Renal cortex interstitium (tissue), 15 donors: Measurements from ENCODE around the gene TLR8. TPM values are rescaled to one million over a fixed set of nuclear protein-coding genes. Genes with fewer than 3 reads are reported as not detected.

ENCODE experiments used
- DNase-seq, 11 donors: peaks; one replicate each; pipeline ENCODE4 v3.0.0-alpha.2; 2013; ENCODE audit warnings: low read depth in 9 of 11, low spot score in 4 of 11; ENCODE audit errors: extremely low read depth in 1 of 11
- long read RNA-seq, 16 experiments: transcript quantifications; one replicate each; lab custom pipeline, GENCODE V29; 2026
- polyA plus RNA-seq, 3 donors: library from polyadenylated mRNA; unstranded; fragments of 120-200 nt; gene quantifications; one replicate each; pipeline ENCODE4 v1.2.1, GENCODE V29; 2013; ENCODE audit not compliant: insufficient read length in 3 of 3

The TLR8 gene
- polyA plus RNA-seq, result under 1 TPM; 0.29 to 0.44 (median 0.35) TPM
- long read RNA-seq, donor 1, result 0 reads
- long read RNA-seq, donor 2, result 0 reads
- long read RNA-seq, donor 3, result 0 reads
- long read RNA-seq, donor 4, result 0 reads
- long read RNA-seq, donor 5, result 0 reads
- long read RNA-seq, donor 6, result 0 reads
- long read RNA-seq, donor 7, result 0 reads
- long read RNA-seq, donor 8, result 0 reads
- long read RNA-seq, donor 9, result 0 reads
- long read RNA-seq, donor 10, result 0 reads
- long read RNA-seq, donor 11, result 0 reads
- long read RNA-seq, donor 12, result 0 reads
- long read RNA-seq, donor 13, result 0 reads
- long read RNA-seq, donor 14, result 0 reads
- long read RNA-seq, donor 15, result 0 reads
- long read RNA-seq, donor 16, result 0 reads

DNA sequence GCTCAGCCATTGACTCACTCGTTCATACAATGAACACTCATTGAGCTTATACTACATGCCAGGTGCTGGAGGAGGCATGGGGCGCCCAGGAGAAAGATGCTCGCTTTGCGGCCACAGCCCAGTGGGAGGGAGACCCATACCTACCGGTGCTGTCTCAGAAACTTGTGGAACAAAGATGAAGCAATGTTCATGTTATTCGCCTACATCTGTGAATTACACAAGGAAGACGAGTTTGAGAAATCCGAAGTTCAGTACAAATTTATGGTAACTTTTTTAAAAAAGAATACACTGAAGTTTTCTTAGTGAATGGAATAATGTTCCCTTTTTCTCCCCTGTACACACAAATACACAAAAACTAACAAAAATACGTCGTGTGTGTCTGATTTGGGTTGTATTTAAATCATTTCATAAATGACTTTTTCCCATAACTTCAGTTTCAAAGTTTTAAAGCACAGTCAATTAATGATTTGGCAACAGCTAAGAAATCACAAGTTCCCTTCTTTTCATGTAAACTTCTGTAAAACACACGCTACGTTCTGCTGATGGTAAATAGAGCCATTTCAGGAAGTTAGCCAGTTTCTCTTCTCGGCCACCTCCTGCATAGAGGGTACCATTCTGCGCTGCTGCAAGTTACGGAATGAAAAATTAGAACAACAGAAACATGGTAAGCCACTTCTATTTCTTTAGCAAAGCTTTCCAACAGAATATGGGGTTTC lies at the start of gene TLR8:
TSS of gene TLR8 (plus strand) at position 575 of the 716 bp plus-strand sequence. CDS start at position 662, 87 bp downstream.
- no peak for DNase-seq

DNA sequence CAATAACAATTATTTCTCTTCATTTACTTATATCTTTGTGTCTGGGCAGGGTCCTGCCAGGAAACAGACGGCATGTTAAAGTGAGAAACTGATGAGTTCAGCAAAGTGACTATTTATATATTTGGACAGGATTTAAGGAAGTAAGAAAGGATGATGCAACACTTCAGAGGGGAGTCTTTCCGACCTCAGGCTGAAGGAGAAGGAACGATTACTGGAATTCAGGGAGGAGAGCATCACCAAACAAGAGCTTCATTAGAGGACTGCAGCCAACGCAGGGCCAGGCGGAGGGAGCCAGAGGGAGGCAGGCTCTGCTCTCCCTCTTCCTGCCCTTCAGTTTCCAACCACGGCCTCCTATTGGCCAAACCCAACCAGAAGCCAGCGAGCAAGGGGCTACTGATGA lies 41.1 kb upstream of the TLR8 start:
- DNase-seq, result no peak

DNA sequence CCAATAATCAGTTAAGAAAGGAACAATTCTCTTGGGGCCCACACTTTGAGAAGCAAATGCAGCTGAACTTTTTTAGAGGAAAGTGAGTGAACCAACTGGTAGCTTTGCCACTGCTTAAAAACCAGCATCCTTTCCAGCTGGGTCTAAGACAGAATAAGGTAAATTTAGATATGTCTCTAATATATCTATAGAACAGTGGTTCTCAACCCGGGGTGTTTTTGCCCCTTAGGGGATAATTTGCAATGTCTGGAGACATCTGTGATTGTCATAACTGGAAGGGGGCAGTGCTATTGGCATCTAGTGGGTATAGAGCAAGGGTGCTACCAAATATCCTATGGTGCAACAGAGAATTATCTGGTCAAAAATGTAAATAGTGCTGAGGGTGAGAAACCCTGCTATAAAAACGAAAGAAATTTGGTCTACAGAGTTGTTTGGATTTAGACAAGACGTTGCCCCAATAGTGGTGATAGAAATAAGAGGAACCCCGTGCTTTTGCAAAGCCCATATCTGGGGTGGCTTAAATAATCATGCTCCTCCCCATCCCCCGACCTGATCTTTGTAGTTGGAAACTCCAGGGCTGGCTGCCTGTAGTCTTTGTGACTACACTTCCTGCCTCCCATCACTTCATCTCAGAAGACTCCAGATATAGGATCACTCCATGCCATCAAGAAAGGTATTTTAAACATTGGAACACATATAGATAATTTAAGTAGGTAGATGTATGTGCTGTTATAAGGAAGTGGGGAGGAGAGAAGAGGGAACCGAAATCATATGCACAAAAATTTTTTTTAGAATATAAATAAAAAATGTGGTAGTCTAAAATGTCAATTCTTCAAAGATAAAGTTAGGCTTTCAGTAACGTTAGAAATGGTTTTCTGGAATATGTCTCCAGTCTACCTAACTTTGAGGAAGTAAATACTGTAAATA lies 39.7 kb upstream of the TLR8 start, which contains the start of gene TLR7:
TSS of gene TLR7 (plus strand) at position 622 of the 927 bp plus-strand sequence. CDS start 507 bp downstream, outside the sequence.
- no peak for DNase-seq

DNA sequence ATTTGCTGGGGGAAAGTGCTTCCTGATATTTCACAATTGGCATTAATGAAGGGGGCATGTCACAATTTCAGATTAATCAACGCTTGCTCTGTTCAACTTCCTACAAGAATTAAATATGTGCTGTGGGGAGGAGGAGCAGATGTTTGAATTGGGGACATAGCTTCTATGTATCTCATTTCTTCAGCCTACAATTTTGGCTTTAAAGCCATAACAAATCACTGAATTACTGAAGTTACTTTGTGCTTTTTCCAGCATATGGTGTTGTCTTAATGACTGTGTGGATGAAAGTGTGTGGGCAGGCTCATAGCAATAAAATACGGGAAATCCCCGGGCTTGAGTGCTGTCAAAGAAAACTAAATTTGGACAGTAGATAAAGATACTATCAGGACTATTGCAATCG lies 38.7 kb upstream of the TLR8 start:
- DNase-seq, result no peak

DNA sequence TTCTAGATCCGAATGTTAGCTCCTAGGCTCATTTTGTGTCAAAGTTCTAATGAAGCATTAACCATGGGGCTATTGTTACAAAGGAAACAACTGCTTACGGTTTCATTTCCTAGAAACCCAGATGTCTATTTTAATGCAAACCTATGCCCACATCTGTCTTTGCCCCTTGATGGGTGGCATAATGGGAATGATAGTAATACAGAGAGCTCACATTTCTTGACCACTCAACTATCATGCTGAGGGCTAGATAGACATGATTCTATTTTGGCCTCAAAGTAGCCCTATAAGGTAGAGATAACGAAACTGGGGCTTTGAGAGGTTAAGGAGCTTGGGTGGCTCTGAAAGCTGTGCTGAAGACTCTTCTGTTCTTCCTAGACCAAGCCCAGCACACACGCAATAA lies 37.7 kb upstream of the TLR8 start:
- DNase-seq, result no peak

DNA sequence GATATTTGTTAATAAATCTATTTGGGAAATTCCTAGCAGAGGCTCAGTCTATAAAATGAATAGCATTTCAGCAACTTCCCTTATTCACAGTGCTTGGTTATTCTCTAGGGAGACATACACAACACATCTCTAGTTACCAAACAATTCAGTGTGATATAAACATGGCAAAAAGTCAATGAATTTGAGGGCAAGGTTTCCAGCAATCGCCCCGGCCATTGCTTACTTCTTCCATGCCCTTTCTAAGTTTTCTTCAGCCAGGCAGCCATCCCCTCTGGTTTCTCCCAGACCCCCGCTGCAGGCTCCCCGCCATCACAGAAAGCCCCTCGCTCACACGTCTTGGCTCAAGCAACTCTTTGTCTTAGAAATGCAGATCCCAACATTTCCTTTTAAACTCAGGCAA lies 35.2 kb upstream of the TLR8 start:
- no peak for DNase-seq

DNA sequence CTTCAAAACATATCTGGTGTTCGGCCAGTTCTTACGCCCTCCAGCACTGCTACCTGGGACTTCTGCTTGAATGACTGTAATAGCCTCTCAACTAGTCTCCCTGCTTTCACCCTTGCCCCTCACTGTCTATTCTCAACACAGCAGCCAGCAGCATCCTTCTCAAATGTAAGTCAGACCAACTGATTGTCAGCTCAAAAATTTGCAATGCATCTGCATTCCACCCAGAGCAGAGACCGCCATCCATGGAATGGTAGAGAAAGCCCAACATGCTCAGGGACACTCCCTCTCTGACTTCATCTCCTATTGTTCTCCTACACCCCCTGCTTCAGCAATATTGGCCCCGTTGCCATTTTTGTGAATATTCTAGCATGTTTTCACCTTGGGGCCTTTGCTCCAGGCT lies 33.7 kb upstream of the TLR8 start:
- no peak for DNase-seq

DNA sequence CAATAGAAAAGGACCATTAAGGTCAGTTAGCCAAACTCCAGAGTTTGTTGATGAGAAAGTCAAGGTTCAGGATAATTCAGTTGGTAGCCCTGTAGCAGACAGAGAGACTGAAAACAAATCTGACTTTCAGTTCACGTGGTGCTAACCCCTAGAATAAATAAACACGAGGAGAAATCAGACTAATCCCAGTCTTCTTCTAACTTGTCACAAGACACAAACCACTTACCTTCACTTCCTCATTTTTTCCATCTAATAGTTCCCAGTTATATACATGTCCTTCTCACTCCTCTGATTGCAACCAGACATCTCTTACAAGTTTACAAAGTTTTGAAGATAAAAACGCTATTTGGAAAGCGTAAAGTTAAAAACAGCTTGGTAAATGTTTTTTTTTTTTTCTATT lies 31.8 kb upstream of the TLR8 start:
- DNase-seq, result no peak

DNA sequence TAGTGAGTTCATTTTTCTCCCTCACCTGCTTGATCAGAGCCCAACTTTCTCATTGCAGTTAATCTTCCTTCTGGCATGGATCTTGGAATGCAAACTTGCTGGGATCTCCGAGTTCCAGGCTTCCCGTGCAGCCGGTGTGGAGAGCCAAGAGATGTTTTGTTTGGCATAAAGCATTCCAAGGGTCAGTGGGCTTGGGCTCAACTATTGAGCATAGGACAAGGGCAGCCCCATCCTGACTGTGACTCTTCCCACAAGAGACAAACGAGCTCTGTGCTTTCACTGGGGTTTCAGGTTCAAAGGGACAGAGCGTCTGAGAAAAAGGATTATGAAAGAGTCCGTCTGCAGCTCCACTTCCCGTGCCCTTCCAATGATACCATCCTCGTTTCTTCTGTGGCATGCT lies 29.0 kb upstream of the TLR8 start:
- no peak for DNase-seq

DNA sequence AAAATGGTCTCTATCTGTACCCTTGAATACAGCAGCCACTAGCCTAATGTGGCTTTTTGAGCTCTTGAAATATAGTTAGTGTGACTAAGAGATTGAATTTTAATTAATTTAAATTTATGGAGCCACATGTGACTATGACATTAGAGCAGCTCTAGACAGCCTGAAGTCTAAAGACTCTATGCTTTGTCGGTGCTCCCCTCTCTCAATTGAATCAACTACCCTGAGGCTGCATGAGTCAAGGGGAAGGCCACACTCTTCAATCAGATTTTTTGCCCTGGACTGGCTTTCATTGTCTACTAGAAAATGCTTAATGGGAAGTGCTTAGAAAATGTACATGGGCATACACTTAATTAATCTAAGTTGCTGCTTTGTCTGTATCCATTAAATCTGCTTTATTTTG lies 27.9 kb upstream of the TLR8 start:
- no peak for DNase-seq

DNA sequence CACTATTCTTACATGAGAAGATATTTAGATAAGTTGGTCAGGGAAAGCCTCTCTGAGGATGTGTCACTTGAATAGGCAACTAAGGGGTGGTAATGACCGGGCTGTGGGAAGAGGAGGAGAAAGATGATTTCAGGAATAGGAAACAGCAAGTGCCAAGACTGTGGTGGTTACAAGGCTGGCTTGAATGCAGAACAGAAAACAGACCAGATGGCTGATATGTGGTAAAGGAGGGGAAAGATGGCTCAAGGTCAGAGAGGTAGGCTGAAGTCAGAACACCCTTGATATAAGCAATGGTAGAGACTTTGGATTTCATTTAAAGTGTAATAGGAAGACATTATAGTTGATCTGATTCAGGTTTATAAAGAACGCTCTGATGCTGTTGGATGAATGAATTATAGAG lies 24.5 kb upstream of the TLR8 start:
- no peak for DNase-seq

DNA sequence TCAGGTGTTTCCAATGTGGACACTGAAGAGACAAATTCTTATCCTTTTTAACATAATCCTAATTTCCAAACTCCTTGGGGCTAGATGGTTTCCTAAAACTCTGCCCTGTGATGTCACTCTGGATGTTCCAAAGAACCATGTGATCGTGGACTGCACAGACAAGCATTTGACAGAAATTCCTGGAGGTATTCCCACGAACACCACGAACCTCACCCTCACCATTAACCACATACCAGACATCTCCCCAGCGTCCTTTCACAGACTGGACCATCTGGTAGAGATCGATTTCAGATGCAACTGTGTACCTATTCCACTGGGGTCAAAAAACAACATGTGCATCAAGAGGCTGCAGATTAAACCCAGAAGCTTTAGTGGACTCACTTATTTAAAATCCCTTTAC lies 20.9 kb upstream of the TLR8 start:
- DNase-seq, result no peak

DNA sequence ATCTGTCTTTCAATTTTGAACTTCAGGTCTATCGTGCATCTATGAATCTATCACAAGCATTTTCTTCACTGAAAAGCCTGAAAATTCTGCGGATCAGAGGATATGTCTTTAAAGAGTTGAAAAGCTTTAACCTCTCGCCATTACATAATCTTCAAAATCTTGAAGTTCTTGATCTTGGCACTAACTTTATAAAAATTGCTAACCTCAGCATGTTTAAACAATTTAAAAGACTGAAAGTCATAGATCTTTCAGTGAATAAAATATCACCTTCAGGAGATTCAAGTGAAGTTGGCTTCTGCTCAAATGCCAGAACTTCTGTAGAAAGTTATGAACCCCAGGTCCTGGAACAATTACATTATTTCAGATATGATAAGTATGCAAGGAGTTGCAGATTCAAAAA lies 19.9 kb upstream of the TLR8 start:
- DNase-seq, result no peak

DNA sequence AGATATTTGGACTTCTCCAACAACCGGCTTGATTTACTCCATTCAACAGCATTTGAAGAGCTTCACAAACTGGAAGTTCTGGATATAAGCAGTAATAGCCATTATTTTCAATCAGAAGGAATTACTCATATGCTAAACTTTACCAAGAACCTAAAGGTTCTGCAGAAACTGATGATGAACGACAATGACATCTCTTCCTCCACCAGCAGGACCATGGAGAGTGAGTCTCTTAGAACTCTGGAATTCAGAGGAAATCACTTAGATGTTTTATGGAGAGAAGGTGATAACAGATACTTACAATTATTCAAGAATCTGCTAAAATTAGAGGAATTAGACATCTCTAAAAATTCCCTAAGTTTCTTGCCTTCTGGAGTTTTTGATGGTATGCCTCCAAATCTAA lies 19.3 kb upstream of the TLR8 start:
- no peak for DNase-seq

DNA sequence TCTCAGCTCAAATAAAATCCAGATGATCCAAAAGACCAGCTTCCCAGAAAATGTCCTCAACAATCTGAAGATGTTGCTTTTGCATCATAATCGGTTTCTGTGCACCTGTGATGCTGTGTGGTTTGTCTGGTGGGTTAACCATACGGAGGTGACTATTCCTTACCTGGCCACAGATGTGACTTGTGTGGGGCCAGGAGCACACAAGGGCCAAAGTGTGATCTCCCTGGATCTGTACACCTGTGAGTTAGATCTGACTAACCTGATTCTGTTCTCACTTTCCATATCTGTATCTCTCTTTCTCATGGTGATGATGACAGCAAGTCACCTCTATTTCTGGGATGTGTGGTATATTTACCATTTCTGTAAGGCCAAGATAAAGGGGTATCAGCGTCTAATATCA lies 18.7 kb upstream of the TLR8 start:
- DNase-seq, result no peak

DNA sequence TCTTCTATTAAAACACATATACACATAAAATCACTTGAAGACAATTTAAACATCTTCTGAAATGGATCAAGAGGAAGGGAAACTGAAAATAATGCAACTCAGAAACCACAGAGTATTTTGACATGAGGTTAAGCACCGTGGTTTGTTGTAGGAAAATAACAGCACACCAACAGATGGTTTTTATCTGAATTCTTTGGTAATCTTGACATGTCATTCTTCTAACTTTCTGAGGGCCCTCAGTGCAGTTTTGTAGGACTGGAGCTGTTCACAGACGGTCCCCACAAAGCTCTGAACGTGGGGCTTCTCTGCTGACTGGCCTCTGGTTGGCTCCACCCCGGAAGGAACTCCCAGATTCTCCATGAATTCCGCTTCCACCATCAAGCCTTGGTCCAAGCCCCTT lies 16.0 kb upstream of the TLR8 start:
- DNase-seq, result peak in 2 of 11 donors; percentile 4 to 12

DNA sequence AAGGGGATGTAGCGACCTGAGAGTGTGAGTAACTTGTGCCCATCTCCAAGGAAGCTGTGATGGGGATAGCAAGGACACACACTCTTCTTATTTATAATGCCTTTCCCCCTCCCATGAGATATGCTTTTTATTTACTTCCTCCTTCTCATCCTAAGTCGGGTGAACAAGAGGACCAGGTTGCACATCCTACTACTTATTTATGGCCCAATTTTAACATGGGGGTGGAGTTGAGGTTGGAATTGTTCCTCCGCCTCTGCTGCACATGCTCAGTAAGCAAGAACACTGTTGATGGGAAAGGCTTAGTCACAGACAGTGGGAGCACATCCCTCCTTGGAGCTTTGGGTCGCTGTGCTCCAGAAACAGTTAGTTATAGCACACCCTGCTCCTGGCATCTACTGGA lies 15.2 kb upstream of the TLR8 start:
- no peak for DNase-seq

DNA sequence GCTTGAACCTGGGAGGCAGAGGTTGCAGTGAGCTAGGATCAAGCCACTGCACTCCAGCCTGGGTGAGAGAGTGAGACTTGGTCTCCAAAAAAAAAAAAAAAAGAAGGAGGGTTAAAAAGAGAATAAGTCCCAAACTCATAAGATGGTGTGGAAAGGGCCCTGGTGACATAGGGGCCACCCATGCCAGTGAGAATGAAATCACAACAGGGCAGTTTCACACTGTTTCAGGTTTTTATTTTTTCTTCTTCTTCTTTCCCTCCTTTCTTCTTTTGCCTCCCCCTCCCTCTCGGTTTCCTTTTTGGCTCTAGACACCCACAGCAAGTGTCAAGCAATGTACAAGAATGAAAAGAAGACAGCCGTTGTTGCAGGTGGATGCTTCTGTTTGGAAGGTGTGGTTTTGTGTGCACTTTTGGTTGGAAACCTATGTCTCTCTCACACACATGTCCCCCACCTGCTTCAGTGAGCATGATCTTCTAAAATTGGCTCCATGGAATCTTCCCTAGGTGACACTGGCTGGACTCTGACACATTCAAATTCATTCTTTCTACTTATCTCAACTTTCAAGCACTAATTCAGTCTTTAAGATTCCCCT lies 14.4 kb upstream of the TLR8 start:
- DNase-seq, result no peak

DNA sequence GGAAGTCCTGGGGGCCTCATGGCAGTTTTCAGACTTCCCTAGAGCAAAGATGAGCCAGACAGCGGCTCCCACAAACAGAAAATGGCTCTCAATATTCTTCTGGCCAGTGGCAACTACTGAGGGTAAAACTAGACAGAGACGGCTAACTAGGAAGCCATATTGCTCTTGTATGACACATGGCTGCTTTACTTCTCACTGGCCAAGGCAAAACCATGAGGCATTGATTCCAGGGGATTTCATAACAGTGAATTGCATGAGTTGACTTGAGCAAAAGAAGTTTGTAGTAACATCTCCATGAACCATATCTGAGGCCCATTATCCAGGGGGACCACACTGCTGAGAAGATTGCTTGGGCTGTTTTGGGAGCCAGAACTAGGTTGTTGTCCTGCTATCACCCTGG lies 13.7 kb upstream of the TLR8 start:
- DNase-seq, result no peak
